Neuronal stem cell (in vitro differentiated cells): ENCODE results near the gene HOXB4.

Experiments
- DNase-seq: peaks from one replicate; pipeline ENCODE4 v3.0.0-alpha.2; 2013; ENCODE audit warnings: low spot score
- H2AFZ ChIP-seq: one replicate; pipeline ENCODE4 v1.6.1; 2013; ENCODE audit warnings: mild to moderate bottlenecking, low read length, inconsistent platforms
- H2AK5ac ChIP-seq: 2 replicates; pipeline ENCODE4 v1.6.1; 2013; ENCODE audit warnings: low read depth, mild to moderate bottlenecking, inconsistent platforms, low read length, moderate library complexity, mixed read lengths
- H2BK120ac ChIP-seq: 2 replicates; pipeline ENCODE4 v1.6.1; 2013; ENCODE audit warnings: low read depth, mild to moderate bottlenecking, inconsistent platforms, low read length, moderate library complexity, mixed read lengths
- H2BK12ac ChIP-seq: one replicate; pipeline ENCODE4 v1.6.1; 2013; ENCODE audit warnings: low read length, inconsistent platforms
- H2BK15ac ChIP-seq: 2 replicates; pipeline ENCODE4 v1.6.1; 2013; ENCODE audit warnings: mild to moderate bottlenecking, low read length, inconsistent platforms, mixed read lengths
- H2BK5ac ChIP-seq: one replicate; pipeline ENCODE4 v1.6.1; 2013; ENCODE audit warnings: inconsistent platforms, mild to moderate bottlenecking, low read length, moderate library complexity
- H3K14ac ChIP-seq: one replicate; pipeline ENCODE4 v1.6.1; 2013; ENCODE audit warnings: low read length, inconsistent platforms
- H3K18ac ChIP-seq: 2 replicates; pipeline ENCODE4 v1.6.1; 2013; ENCODE audit warnings: low read length, inconsistent platforms
- H3K23ac ChIP-seq: 2 replicates; pipeline ENCODE4 v1.6.1; 2013; ENCODE audit warnings: low read depth, mild to moderate bottlenecking, mixed read lengths, low read length, inconsistent platforms; ENCODE audit not compliant: poor library complexity
- H3K27ac ChIP-seq: replicated peaks from 3 replicates; pipeline ENCODE4 v1.5.1; 2013; ENCODE audit warnings: low read length, inconsistent platforms
- H3K27me3 ChIP-seq, 3 experiments: 2 replicates each; pipeline ENCODE4 v1.6.1; 2013; ENCODE audit warnings: low read length in 3 of 3, mild to moderate bottlenecking in 2 of 3, inconsistent platforms in 1 of 3, low read depth in 1 of 3, mixed read lengths in 1 of 3, moderate library complexity in 1 of 3; ENCODE audit not compliant: control insufficient read depth in 3 of 3, insufficient read depth in 3 of 3
- H3K36me3 ChIP-seq, 2 donors: replicated peaks in 1 of 2; 2 replicates each; pipeline ENCODE4 v1.6.1; 2013; ENCODE audit warnings: low read length in 2 of 2; ENCODE audit not compliant: control insufficient read depth in 2 of 2, insufficient read depth in 2 of 2
- H3K4ac ChIP-seq: 2 replicates; pipeline ENCODE4 v1.6.1; 2013; ENCODE audit warnings: inconsistent platforms, mild to moderate bottlenecking, low read length, moderate library complexity
- H3K4me1 ChIP-seq, 2 donors: 1 replicate in 1 of 2; 2 replicates in 1 of 2; pipeline ENCODE4 v1.6.1; 2013; ENCODE audit warnings: low read length in 2 of 2, low read depth in 1 of 2; ENCODE audit not compliant: control insufficient read depth in 2 of 2, insufficient read depth in 1 of 2
- H3K4me2 ChIP-seq: one replicate; pipeline ENCODE4 v1.6.1; 2013; ENCODE audit warnings: mild to moderate bottlenecking, low read length, inconsistent platforms; ENCODE audit not compliant: insufficient read depth, poor library complexity, severe bottlenecking
- H3K4me3 ChIP-seq, 2 donors: 2 replicates each; pipeline ENCODE4 v1.5.1; 2013; ENCODE audit warnings: low read length in 2 of 2, mild to moderate bottlenecking in 2 of 2, inconsistent platforms in 1 of 2, moderate library complexity in 1 of 2
- H3K79me1 ChIP-seq: one replicate; pipeline ENCODE4 v1.6.1; 2013; ENCODE audit warnings: low read depth, mild to moderate bottlenecking, inconsistent platforms, low read length, moderate library complexity
- H3K9ac ChIP-seq: one replicate; pipeline ENCODE4 v1.6.1; 2013; ENCODE audit warnings: mild to moderate bottlenecking, low read depth, low read length, inconsistent platforms; ENCODE audit not compliant: poor library complexity
- H3K9me3 ChIP-seq, 2 donors: replicated peaks in 1 of 2; 2 replicates each; pipeline versions ENCODE3 to v1.6.1; 2013; ENCODE audit warnings: low read length in 2 of 2, mild to moderate bottlenecking in 2 of 2, inconsistent platforms in 1 of 2, low read depth in 1 of 2, mixed read lengths in 1 of 2, moderate library complexity in 1 of 2; ENCODE audit not compliant: control insufficient read depth in 2 of 2, insufficient read depth in 1 of 2
- H4K8ac ChIP-seq: one replicate; pipeline ENCODE4 v1.6.1; 2013; ENCODE audit warnings: low read depth, mild to moderate bottlenecking, inconsistent platforms, low read length, moderate library complexity
- H4K91ac ChIP-seq: one replicate; pipeline ENCODE4 v1.6.1; 2013; ENCODE audit warnings: low read length, low read depth, mild to moderate bottlenecking, inconsistent platforms; ENCODE audit not compliant: poor library complexity
- WGBS, 2 donors: extraction: QIAGEN DNeasy Blood & Tissue Kit; methylation state at CpG; one replicate each; pipeline ENCODE4 v1.1.7; 2013; ENCODE audit warnings: missing lambda C conversion rate in 2 of 2, mixed read lengths in 1 of 2; ENCODE audit not compliant: insufficient read length in 2 of 2, insufficient replicate concordance in 1 of 2; ENCODE audit errors: extremely low coverage in 2 of 2; 5-methylcytosine and 5-hydroxymethylcytosine counted together

HOXB4 gene

DNA sequence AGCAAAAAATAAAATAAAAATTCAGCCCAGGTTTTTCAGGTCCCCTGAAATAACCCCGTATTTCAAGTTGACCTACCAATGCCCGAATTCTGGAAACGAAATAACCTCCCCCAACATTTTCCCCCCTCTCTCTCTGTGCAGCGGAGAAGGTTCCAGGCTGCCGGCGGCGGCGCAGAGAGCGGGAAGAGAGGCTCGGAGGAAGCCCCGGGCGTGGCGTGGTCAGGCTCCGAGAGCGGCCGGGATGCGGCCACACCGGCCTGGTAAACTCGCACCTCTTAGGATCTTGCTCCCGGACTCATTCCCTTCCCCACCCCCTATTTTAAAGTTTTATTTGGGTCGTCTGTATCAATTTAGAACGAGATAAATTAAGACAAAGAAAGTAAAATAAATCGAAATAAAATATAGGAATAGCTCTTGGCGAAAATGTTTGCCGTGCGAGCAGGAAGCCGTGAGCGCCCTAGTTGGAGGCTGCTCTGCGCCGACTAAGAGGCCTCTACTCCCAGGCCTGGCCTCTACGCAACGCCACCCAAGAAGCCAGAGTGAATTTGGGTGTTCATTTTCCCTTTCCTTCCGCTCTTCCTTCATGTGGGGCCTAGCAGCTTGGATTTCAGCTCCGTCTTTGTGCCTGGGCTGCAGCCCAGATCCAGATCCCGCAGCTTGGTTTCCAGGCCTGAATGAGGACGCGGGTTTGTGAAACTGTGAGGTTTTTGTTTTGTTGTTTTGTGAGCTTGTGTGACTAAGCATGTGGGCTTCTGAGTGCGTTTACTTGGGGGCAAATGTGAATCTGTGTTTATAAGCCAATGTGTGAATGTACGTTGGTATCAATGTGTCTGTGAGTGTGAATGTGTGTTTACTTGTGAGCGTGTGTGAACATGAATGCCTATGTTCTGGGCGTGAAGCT is 28.1 kb upstream of the HOXB4 start:
- peaks cover 70 to 99% (median 97%) of the 10 kb centered on the region in 3 experiments for H3K27me3 ChIP-seq
- no peak overlapping the region for H2AK5ac ChIP-seq
- no peak overlapping the region for H2AFZ ChIP-seq
- no peak overlapping the region for H3K27ac ChIP-seq
- H4K91ac ChIP-seq: no peak overlapping the region
- no peak for DNase-seq
- H3K36me3 ChIP-seq: no peaks in the 10 kb centered on the region
- no peak overlapping the region for H3K14ac ChIP-seq
- no peaks in the 10 kb centered on the region for H3K79me1 ChIP-seq
- H2BK120ac ChIP-seq: no peak overlapping the region
- H2BK15ac ChIP-seq: no peak overlapping the region
- no peak overlapping the region for H3K4me3 ChIP-seq
- no peak overlapping the region for H3K9ac ChIP-seq
- H3K4ac ChIP-seq: no peak overlapping the region
- no peaks in the 10 kb centered on the region for H3K4me1 ChIP-seq
- peaks cover 8 to 14% of the 10 kb centered on the region in 2 donors for H3K9me3 ChIP-seq
- H3K18ac ChIP-seq: no peak overlapping the region
- H4K8ac ChIP-seq: no peak overlapping the region
- no CpG with 5 or more reads among the region's 41 CpGs for WGBS, 2 donors
- H2BK12ac ChIP-seq: no peak overlapping the region
- H2BK5ac ChIP-seq: no peak overlapping the region
- no peak overlapping the region for H3K23ac ChIP-seq
- no peak overlapping the region for H3K4me2 ChIP-seq

DNA sequence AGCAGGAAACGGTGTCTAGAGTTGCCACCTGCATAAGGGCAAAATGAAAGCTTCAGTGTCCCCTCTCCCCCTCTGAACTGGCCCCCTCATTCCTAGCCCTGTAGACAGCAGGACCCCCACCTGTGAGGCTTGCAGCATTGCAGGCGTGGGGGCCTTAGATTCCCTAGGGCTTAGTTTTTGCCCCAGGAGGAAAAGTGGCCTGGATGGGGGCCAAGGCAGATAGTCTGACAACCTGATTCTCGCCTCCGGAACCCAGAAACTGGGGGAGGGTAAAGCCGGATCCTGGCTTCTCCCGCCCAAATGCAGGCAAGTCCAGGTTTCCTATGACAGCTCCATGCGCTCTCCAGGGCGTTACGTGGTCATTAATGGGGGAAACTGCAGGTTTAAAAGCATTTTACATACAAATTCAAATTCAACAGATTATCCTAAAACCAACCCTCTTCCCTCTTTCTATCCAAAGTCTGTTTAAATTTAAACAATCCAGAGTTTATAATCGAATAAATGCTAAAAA is 27.3 kb upstream of the HOXB4 start:
- H2BK120ac ChIP-seq: no peak overlapping the region
- H4K8ac ChIP-seq: no peak overlapping the region
- H3K4ac ChIP-seq: no peak overlapping the region
- peaks cover 66 to 99% (median 97%) of the 10 kb centered on the region in 3 experiments for H3K27me3 ChIP-seq
- no peak overlapping the region for H3K9ac ChIP-seq
- H3K36me3 ChIP-seq: no peaks in the 10 kb centered on the region
- H2BK15ac ChIP-seq: no peak overlapping the region
- H3K4me1 ChIP-seq: no peaks in the 10 kb centered on the region
- H3K4me2 ChIP-seq: no peak overlapping the region
- H2BK12ac ChIP-seq: no peak overlapping the region
- H2AK5ac ChIP-seq: no peak overlapping the region
- no peak overlapping the region for H2BK5ac ChIP-seq
- no CpG with 5 or more reads among the region's 10 CpGs for WGBS, 2 donors
- no peak overlapping the region for H3K18ac ChIP-seq
- H3K14ac ChIP-seq: no peak overlapping the region
- no peak overlapping the region for H3K27ac ChIP-seq
- no peak overlapping the region for H3K23ac ChIP-seq
- no peaks in the 10 kb centered on the region for H3K79me1 ChIP-seq
- H3K4me3 ChIP-seq: no peak overlapping the region
- no peak overlapping the region for H4K91ac ChIP-seq
- peaks cover 8 to 12% of the 10 kb centered on the region in 2 donors for H3K9me3 ChIP-seq
- no peak overlapping the region for H2AFZ ChIP-seq
- DNase-seq: no peak

DNA sequence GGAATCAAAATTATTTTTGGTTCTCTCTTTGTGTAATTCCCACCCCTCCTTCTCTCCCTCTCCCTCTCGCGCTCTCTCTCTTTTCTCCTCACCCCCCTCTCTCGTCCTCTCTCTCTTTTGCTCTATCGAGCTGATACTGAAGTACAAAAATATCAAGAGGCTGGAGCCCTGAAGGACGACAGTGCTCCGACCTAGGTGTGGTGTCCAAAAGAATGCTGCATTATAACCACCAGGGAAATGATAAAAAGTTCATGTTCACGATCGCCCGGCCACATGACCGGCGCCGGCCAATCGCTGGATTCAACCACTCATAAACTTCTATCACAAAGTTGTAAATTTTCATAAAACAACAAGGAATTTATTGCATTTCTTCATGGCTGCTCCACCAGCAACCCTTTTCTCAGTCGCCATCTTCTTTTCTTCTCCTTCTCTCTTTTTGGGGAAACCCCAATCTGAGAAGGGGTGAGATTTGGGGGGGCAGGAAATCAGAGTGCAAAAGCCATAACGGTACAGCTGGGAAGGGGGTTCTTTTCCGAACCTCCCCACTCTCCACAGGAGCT is 26.7 kb upstream of the HOXB4 start, which contains the start of gene HOXB6:
Gene HOXB6, minus strand, starts transcription at position 217 of the 560 bp plus-strand sequence. CDS start 6,836 bp downstream, outside the sequence.
- no peaks in the 10 kb centered on the region for H3K4me1 ChIP-seq
- peaks cover 8 to 9% of the 10 kb centered on the region in 2 donors for H3K9me3 ChIP-seq
- H2BK120ac ChIP-seq: no peak within 1 kb of the TSS
- no peak within 1 kb of the TSS for H2BK15ac ChIP-seq
- no peak within 1 kb of the TSS for H4K91ac ChIP-seq
- H3K27me3 ChIP-seq: peaks cover 66 to 99% (median 97%) of the 10 kb centered on the region in 3 experiments
- H3K14ac ChIP-seq: no peak within 1 kb of the TSS
- H2BK12ac ChIP-seq: no peak within 1 kb of the TSS
- no peak within 1 kb of the TSS for H3K4me2 ChIP-seq
- no peak within 1 kb of the TSS for H3K9ac ChIP-seq
- H2AFZ ChIP-seq: no peak within 1 kb of the TSS
- no peaks in the 10 kb centered on the region for H3K79me1 ChIP-seq
- H3K4me3 ChIP-seq: no peak within 1 kb of the TSS
- no peak within 1 kb of the TSS for H4K8ac ChIP-seq
- no peak within 1 kb of the TSS for H2BK5ac ChIP-seq
- no CpG with 5 or more reads among the region's 16 CpGs for WGBS, 2 donors
- no peak within 1 kb of the TSS for H3K27ac ChIP-seq
- DNase-seq: no peak
- H2AK5ac ChIP-seq: no peak within 1 kb of the TSS
- H3K23ac ChIP-seq: no peak within 1 kb of the TSS
- no peaks in the 10 kb centered on the region for H3K36me3 ChIP-seq
- H3K18ac ChIP-seq: no peak within 1 kb of the TSS
- no peak within 1 kb of the TSS for H3K4ac ChIP-seq
